ENCODE measurements around the gene MAL.
A peak's percentile ranks its signal among the peaks of the same experiment; 100 is the strongest.

Gene MAL

GRCh38 chr2:94994914-94995552 is 30.5 kb upstream of the MAL start:
- no peak overlapping the region for H4K8ac ChIP-seq (ENCODE audit: low read depth, low read length)
- H3K4me1 ChIP-seq (ENCODE audit: control insufficient read depth in 2 of 2, insufficient read depth in 1 of 2, low read depth in 1 of 2, low read length in 2 of 2), result peaks cover 7 to 15% of the 10 kb centered on the region in 2 donors
- no peaks in the 10 kb centered on the region for H3K79me1 ChIP-seq (ENCODE audit: low read depth, low read length)
- DNase-seq (ENCODE audit: low spot score), result no peak
- H3K27me3 ChIP-seq (ENCODE audit: control insufficient read depth in 3 of 3, insufficient read depth in 3 of 3, low read depth in 1 of 3, low read length in 3 of 3), result peaks cover 0 to 11% (median 7%) of the 10 kb centered on the region in 3 experiments
- H2BK5ac ChIP-seq (ENCODE audit: low read length), result no peak overlapping the region
- peak overlapping the region; percentile 97 for H3K14ac ChIP-seq (ENCODE audit: low read length)
- H2AFZ ChIP-seq (ENCODE audit: low read length), result peak overlapping the region; percentile 81
- H3K27ac ChIP-seq (replicated peaks; ENCODE audit: low read length), result no peak overlapping the region
- H3K18ac ChIP-seq (ENCODE audit: low read length), result peak overlapping the region; percentile 28
- H2BK12ac ChIP-seq (ENCODE audit: low read length), result peak overlapping the region; percentile 77
- no CpG with 5 or more reads among the region's 3 CpGs for WGBS, 2 donors (ENCODE audit: extremely low coverage in 2 of 2, insufficient read length in 2 of 2, insufficient replicate concordance in 1 of 2)
- peak overlapping the region; percentile 79 for H3K4ac ChIP-seq (ENCODE audit: low read length)
- H3K36me3 ChIP-seq (replicated peaks in 1 of 2; ENCODE audit: control insufficient read depth in 2 of 2, insufficient read depth in 2 of 2, low read length in 2 of 2), result no peaks in the 10 kb centered on the region
- no peak overlapping the region for H2BK120ac ChIP-seq (ENCODE audit: low read depth, low read length)
- peak overlapping the region; percentile 30 for H2BK15ac ChIP-seq (ENCODE audit: low read length)
- H3K9ac ChIP-seq (ENCODE audit: low read depth, low read length, poor library complexity), result peak overlapping the region; percentile 89
- peak overlapping the region; percentile 4 for H2AK5ac ChIP-seq (ENCODE audit: low read depth, low read length)
- H3K23ac ChIP-seq (ENCODE audit: low read depth, low read length, poor library complexity), result peak overlapping the region; percentile 92
- H3K4me2 ChIP-seq (ENCODE audit: insufficient read depth, low read length, poor library complexity, severe bottlenecking), result no peak overlapping the region
- peak overlapping the region; percentile 76 for H4K91ac ChIP-seq (ENCODE audit: low read depth, low read length, poor library complexity)
- no peaks in the 10 kb centered on the region for H3K9me3 ChIP-seq (replicated peaks in 1 of 2; ENCODE audit: control insufficient read depth in 2 of 2, insufficient read depth in 1 of 2, low read depth in 1 of 2, low read length in 2 of 2)
- H3K4me3 ChIP-seq (ENCODE audit: low read length in 2 of 2), result peak overlapping the region in 1 of 2 donors; percentile 68

GRCh38 chr2:94995553-94996304 is 29.8 kb upstream of the MAL start:
- Histone ChIP-seq H3K4me2 (ENCODE audit: insufficient read depth, low read length, poor library complexity, severe bottlenecking) (no peak overlapping the region), H4K8ac (ENCODE audit: low read depth, low read length) (no peak overlapping the region), H3K9me3 (replicated peaks in 1 of 2; ENCODE audit: control insufficient read depth in 2 of 2, insufficient read depth in 1 of 2, low read depth in 1 of 2, low read length in 2 of 2) (no peaks in the 10 kb centered on the region), H2BK12ac (ENCODE audit: low read length) (no peak overlapping the region), H2BK120ac (ENCODE audit: low read depth, low read length) (no peak overlapping the region), H3K79me1 (ENCODE audit: low read depth, low read length) (no peaks in the 10 kb centered on the region), H3K23ac (ENCODE audit: low read depth, low read length, poor library complexity) (no peak overlapping the region), H2BK5ac (ENCODE audit: low read length) (no peak overlapping the region), H3K27me3 (ENCODE audit: control insufficient read depth in 3 of 3, insufficient read depth in 3 of 3, low read depth in 1 of 3, low read length in 3 of 3) (peaks cover 0 to 11% (median 7%) of the 10 kb centered on the region in 3 experiments), H3K4me3 (ENCODE audit: low read length in 2 of 2) (no peak overlapping the region), H2BK15ac (ENCODE audit: low read length) (peak overlapping the region; percentile 30), H4K91ac (ENCODE audit: low read depth, low read length, poor library complexity) (no peak overlapping the region), H3K27ac (replicated peaks; ENCODE audit: low read length) (no peak overlapping the region), H3K36me3 (replicated peaks in 1 of 2; ENCODE audit: control insufficient read depth in 2 of 2, insufficient read depth in 2 of 2, low read length in 2 of 2) (no peaks in the 10 kb centered on the region), H2AFZ (ENCODE audit: low read length) (peak overlapping the region; percentile 81), H3K18ac (ENCODE audit: low read length) (peak overlapping the region; percentile 1), H3K9ac (ENCODE audit: low read depth, low read length, poor library complexity) (no peak overlapping the region), H3K4me1 (ENCODE audit: control insufficient read depth in 2 of 2, insufficient read depth in 1 of 2, low read depth in 1 of 2, low read length in 2 of 2) (peaks cover 7 to 15% of the 10 kb centered on the region in 2 donors), H3K4ac (ENCODE audit: low read length) (no peak overlapping the region), H2AK5ac (ENCODE audit: low read depth, low read length) (peak overlapping the region; percentile 4), H3K14ac (ENCODE audit: low read length) (no peak overlapping the region)
- no CpG with 5 or more reads among the region's 7 CpGs for WGBS, 2 donors (ENCODE audit: extremely low coverage in 2 of 2, insufficient read length in 2 of 2, insufficient replicate concordance in 1 of 2)
- DNase-seq (ENCODE audit: low spot score), result no peak

GRCh38 chr2:94996305-94997100 is 29.0 kb upstream of the MAL start:
- Histone ChIP-seq H3K4ac (ENCODE audit: low read length) (no peak overlapping the region), H4K8ac (ENCODE audit: low read depth, low read length) (no peak overlapping the region), H3K27me3 (ENCODE audit: control insufficient read depth in 3 of 3, insufficient read depth in 3 of 3, low read depth in 1 of 3, low read length in 3 of 3) (peaks cover 0 to 11% (median 7%) of the 10 kb centered on the region in 3 experiments), H3K36me3 (replicated peaks in 1 of 2; ENCODE audit: control insufficient read depth in 2 of 2, insufficient read depth in 2 of 2, low read length in 2 of 2) (no peaks in the 10 kb centered on the region), H3K79me1 (ENCODE audit: low read depth, low read length) (no peaks in the 10 kb centered on the region), H4K91ac (ENCODE audit: low read depth, low read length, poor library complexity) (no peak overlapping the region), H3K18ac (ENCODE audit: low read length) (peak overlapping the region; percentile 55), H2BK120ac (ENCODE audit: low read depth, low read length) (no peak overlapping the region), H2BK12ac (ENCODE audit: low read length) (no peak overlapping the region), H3K9me3 (replicated peaks in 1 of 2; ENCODE audit: control insufficient read depth in 2 of 2, insufficient read depth in 1 of 2, low read depth in 1 of 2, low read length in 2 of 2) (no peaks in the 10 kb centered on the region), H3K4me3 (ENCODE audit: low read length in 2 of 2) (no peak overlapping the region), H2AFZ (ENCODE audit: low read length) (peak overlapping the region; percentile 81), H2BK15ac (ENCODE audit: low read length) (no peak overlapping the region), H3K9ac (ENCODE audit: low read depth, low read length, poor library complexity) (no peak overlapping the region), H3K27ac (replicated peaks; ENCODE audit: low read length) (no peak overlapping the region), H3K23ac (ENCODE audit: low read depth, low read length, poor library complexity) (no peak overlapping the region), H2AK5ac (ENCODE audit: low read depth, low read length) (no peak overlapping the region), H2BK5ac (ENCODE audit: low read length) (no peak overlapping the region), H3K14ac (ENCODE audit: low read length) (no peak overlapping the region), H3K4me2 (ENCODE audit: insufficient read depth, low read length, poor library complexity, severe bottlenecking) (no peak overlapping the region), H3K4me1 (ENCODE audit: control insufficient read depth in 2 of 2, insufficient read depth in 1 of 2, low read depth in 1 of 2, low read length in 2 of 2) (peaks cover 7 to 15% of the 10 kb centered on the region in 2 donors)
- WGBS, 2 donors (ENCODE audit: extremely low coverage in 2 of 2, insufficient read length in 2 of 2, insufficient replicate concordance in 1 of 2), result no CpG with 5 or more reads among the region's 23 CpGs
- no peak for DNase-seq (ENCODE audit: low spot score)
